Mucosa of descending colon (tissue), 3 donors: Measurements from ENCODE around the gene HLA-DOA. TPM values are rescaled to one million over a fixed set of nuclear protein-coding genes. Genes with fewer than 3 reads are reported as not detected.

ENCODE experiments used
- ATAC-seq: fragments of 200-7000 bp; cut with Tn5 transposase; one replicate; pipeline ENCODE4 v1.9.1; 2020; ENCODE audit warnings: mild to moderate bottlenecking, moderate library complexity
- DNase-seq, 3 donors: peaks; one replicate each; pipeline ENCODE4 v3.0.0-alpha.2; 2020
- H3K36me3 ChIP-seq: fragments of 200-600 bp; one replicate; pipeline ENCODE4 v1.8.0; 2021; ENCODE audit warnings: low read depth, mild to moderate bottlenecking
- H3K4me1 ChIP-seq: fragments of 200-600 bp; one replicate; pipeline ENCODE4 v1.8.0; 2021; ENCODE audit warnings: low read depth, mild to moderate bottlenecking
- H3K4me3 ChIP-seq: fragments of 200-600 bp; one replicate; pipeline ENCODE4 v1.8.0; 2021; ENCODE audit warnings: mild to moderate bottlenecking
- H3K9me3 ChIP-seq: fragments of 200-600 bp; one replicate; pipeline ENCODE4 v1.8.0; 2021; ENCODE audit warnings: mild to moderate bottlenecking
- CTCF ChIP-seq: fragments of 200-600 bp; IDR thresholded peaks from one replicate; pipeline ENCODE4 v1.8.0; 2022; ENCODE audit warnings: antibody characterized with exemption, mild to moderate bottlenecking
- intact Hi-C, 2 donors: fragments of 100-400 bp; cut with DNase I in 1 of 2; cut with micrococcal nuclease in 1 of 2; formaldehyde crosslinking; loops; one replicate each; pipeline versions ENCODE4 v1.11.0 to v1.11.1; 2022; cut with DNase I, micrococcal nuclease
- total RNA-seq, 3 donors: library from RNA; stranded (reverse); fragmentation: NEBNext Ultra II Directional in 2 of 3; extraction: Animal tissue kit (Norgen Biotek cat#: 25700) in 2 of 3; gene quantifications; one replicate each; pipeline versions ENCODE4 v1.2.1 to v1.2.4, GENCODE V29; 2021 to 2023
- donor health status: DM: no; HTN: no; CAD: no; lungs with moderate emphysema.
- donor health status: DM: no; HTN: no; CAD: no.
- donor health status: DM: no; HTN: yes; CAD: no.

Gene HLA-DOA
- total RNA-seq, 3 donors from 2014 or later = 1.8 to 4.0 (median 3.2) TPM

- TF ChIP-seq CTCF = no peak
- Histone ChIP-seq H3K4me3 (no peak overlapping the region), H3K36me3 (no peaks in the 10 kb centered on the region), H3K4me1 (peaks cover 14% of the 10 kb centered on the region), H3K9me3 (no peaks in the 10 kb centered on the region)
- DNase-seq (no peak), ATAC-seq (no peak)
- intact Hi-C loops = no loop called here
Measured at GRCh38 chr6:32962213-32962826, 47.1 kb downstream of the HLA-DOA start.

DNA sequence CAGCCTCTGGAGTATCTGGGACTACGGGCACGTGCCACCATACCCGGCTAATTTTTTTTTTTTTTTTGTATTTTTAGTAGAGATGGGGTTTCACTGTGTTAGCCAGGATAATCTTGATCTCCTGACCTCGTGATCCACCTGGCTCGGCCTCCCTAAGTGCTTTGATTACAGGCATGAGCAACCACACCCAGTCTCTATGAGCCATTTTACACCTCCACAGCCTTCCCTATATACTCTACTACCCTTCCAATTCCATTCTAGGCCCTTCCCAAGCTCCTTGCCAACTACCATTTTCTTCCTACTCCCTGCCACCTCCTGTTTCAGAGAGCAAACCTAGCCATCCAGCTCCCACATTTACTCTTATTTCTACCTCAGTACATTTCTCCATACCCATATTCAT is 48.8 kb downstream of the HLA-DOA start:
- no peaks in the 10 kb centered on the region for H3K9me3 ChIP-seq
- intact Hi-C loops = no loop called here
- no peaks in the 10 kb centered on the region for H3K36me3 ChIP-seq
- TF ChIP-seq CTCF = no peak
- H3K4me3 ChIP-seq = no peak overlapping the region
- ATAC-seq (peak; percentile 74), DNase-seq (no peak)
- no peaks in the 10 kb centered on the region for H3K4me1 ChIP-seq

DNA sequence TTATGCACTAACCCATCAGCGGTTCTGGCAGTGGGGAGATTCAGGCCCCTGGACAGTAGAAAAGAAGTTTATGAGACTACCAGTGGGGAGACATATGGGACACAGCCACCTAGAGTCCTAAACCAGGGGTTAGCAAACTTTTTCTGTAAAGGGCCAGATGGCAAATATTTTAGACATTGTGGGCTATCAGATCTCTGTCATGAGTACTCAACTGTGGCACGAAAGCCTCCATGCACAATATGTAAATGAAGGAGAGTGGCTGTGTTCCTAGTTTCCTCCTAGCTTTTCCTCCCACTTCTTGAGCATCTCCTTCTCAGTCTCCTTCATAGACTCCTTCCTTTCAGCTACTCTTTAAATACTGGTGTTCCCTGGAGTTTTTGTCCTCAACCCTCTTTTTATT is 53.2 kb downstream of the HLA-DOA start:
- DNase-seq (no peak), ATAC-seq (no peak)
- Histone ChIP-seq H3K4me3 (no peak overlapping the region), H3K9me3 (no peaks in the 10 kb centered on the region), H3K4me1 (peaks cover 9% of the 10 kb centered on the region), H3K36me3 (no peaks in the 10 kb centered on the region)
- intact Hi-C loops = no loop called here
- no peak for TF ChIP-seq CTCF

DNA sequence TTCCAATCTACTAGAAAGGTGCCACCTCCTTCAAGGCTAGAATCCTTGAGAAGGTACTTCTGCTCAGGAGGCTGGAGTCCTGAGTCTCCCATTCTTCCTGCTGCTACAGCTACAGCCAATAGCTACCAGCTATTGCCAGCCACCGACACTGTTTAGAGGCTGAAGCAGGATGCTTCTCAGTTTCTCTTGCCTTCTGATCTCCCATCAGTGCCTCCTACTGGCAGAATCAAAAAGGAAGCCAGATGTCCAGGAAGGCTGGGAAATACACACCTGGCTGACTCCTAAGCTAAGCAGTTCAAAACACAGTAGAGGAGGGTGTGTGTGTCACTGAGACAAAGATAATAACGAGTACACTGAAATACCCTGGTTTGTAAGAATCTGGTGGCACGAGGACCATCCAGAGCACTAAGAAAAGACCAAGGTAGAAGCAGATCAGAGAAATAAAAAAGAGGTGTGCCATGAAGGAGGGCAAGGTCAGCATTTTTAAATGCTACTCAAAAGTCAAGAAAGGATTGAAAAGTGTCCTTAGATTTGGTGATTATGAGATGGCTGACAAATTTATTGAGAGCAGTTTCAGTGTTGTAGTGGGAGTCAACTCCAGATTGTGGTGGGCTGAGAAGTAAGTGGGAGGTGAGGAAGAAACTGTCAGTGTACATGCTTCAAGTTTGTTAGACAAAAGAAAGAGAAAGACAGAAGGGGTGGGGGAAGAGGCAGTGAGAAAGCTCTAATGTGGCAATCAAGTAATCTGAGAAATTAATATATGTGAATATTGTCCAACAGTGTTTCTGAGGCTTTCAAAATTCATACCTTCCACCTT is 54.2 kb downstream of the HLA-DOA start:
- DNase-seq (peak in 1 of 3 donors; percentile 72), ATAC-seq (peak; percentile 52)
- H3K36me3 ChIP-seq = no peaks in the 10 kb centered on the region
- no peak overlapping the region for H3K4me3 ChIP-seq
- peaks cover 9% of the 10 kb centered on the region for H3K4me1 ChIP-seq
- intact Hi-C loops = no loop called here
- no peaks in the 10 kb centered on the region for H3K9me3 ChIP-seq
- no peak for TF ChIP-seq CTCF

DNA sequence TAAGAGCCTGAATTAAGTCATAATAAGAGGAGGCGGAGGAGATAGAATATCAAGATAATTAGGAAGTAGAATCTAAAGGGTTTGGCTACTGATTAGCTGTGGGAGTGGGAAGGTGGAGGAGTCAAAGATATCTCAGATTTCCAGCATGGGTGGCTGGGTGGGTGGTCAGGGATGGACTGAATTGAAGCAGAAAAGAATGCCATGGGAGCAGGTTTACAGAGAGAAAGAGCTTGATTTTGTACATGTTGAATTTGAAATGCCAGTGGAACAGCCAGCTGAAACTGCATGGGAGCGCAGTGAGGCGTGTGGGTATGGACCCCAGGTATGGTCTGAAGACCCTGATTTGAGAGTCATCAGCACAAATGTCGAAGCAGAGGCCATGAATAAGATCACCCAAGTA is 55.1 kb downstream of the HLA-DOA start:
- Histone ChIP-seq H3K36me3 (no peaks in the 10 kb centered on the region), H3K4me1 (peaks cover 9% of the 10 kb centered on the region), H3K9me3 (no peaks in the 10 kb centered on the region), H3K4me3 (no peak overlapping the region)
- no peak for DNase-seq
- intact Hi-C loops = no loop called here
- no peak for ATAC-seq
- no peak for TF ChIP-seq CTCF

Other genes with a start within 250 kb of the HLA-DOA start
- gene HLA-DQB2, start 246.1 kb downstream of the HLA-DOA start, total RNA-seq = 1 to 10 TPM in 1 of 3 donors, not detected in 2; 1.1 TPM
- gene HLA-DOB, start 192.6 kb downstream of the HLA-DOA start, total RNA-seq = under 1 TPM in 2 of 3 donors, not detected in 1; 0.38 to 0.87 TPM
- gene TAP2, start 170.9 kb downstream of the HLA-DOA start, total RNA-seq = 100 to 1,000 TPM in 1 of 3 donors, 10 to 100 TPM in 2; 47.4 to 179 (median 52.7) TPM
- 100 to 1,000 TPM in 2 of 3 donors, 10 to 100 TPM in 1; 94.7 to 199 (median 117) TPM for gene PSMB8, start 165.5 kb downstream of the HLA-DOA start, total RNA-seq
- gene TAP1, start 155.9 kb downstream of the HLA-DOA start, total RNA-seq = 100 to 1,000 TPM in 1 of 3 donors, 10 to 100 TPM in 2; 69.5 to 131 (median 91.3) TPM
- gene PSMB9, start 155.4 kb downstream of the HLA-DOA start, total RNA-seq = 100 to 1,000 TPM in 1 of 3 donors, 10 to 100 TPM in 2; 37.4 to 108 (median 39.0) TPM
- 10 to 100 TPM; 10.8 to 27.1 (median 22.8) TPM for gene HLA-DMB, start 68.6 kb downstream of the HLA-DOA start, total RNA-seq
- gene HLA-DMA, start 56.5 kb downstream of the HLA-DOA start, total RNA-seq = 10 to 100 TPM; 12.4 to 48.5 (median 27.7) TPM
- gene BRD2, start 41.0 kb downstream of the HLA-DOA start, total RNA-seq = 100 to 1,000 TPM; 133 to 195 (median 168) TPM
- gene HLA-DPA1, start 64.1 kb upstream of the HLA-DOA start, total RNA-seq = 10 to 100 TPM; 46.6 to 62.0 (median 49.9) TPM
- gene HLA-DPB1, start 66.4 kb upstream of the HLA-DOA start, total RNA-seq = 10 to 100 TPM; 31.2 to 55.0 (median 51.2) TPM
- gene COL11A2, start 182.9 kb upstream of the HLA-DOA start, total RNA-seq = 1 to 10 TPM in 1 of 3 donors, under 1 TPM in 2; 0.27 to 1.1 (median 0.52) TPM
- 10 to 100 TPM; 45.4 to 51.1 (median 51.1) TPM for gene RXRB, start 191.1 kb upstream of the HLA-DOA start, total RNA-seq
- 100 to 1,000 TPM in 2 of 3 donors, 10 to 100 TPM in 1; 96.9 to 159 (median 106) TPM for gene SLC39A7, start 191.3 kb upstream of the HLA-DOA start, total RNA-seq
- gene HSD17B8, start 195.1 kb upstream of the HLA-DOA start, total RNA-seq = 10 to 100 TPM; 12.3 to 23.2 (median 19.7) TPM
- 10 to 100 TPM; 28.4 to 45.1 (median 30.3) TPM for gene RING1, start 198.9 kb upstream of the HLA-DOA start, total RNA-seq